SK-N-SH (cell line): ENCODE measurements around the gene CSRNP3. TPM values are rescaled to one million over a fixed set of nuclear protein-coding genes. Genes with fewer than 3 reads are reported as not detected.

Experiments used
- CTCF ChIA-PET: fragments of 300-600, 350-600 bp; formaldehyde crosslinking; extraction: SDS; loops from one replicate; lab custom pipeline; 2021; lab: Yijun Ruan, JAX
- POLR2A ChIA-PET: fragments of 350-600 bp; sonication (Branson Sonifier 250); formaldehyde crosslinking; extraction: SDS; loops from one replicate; lab custom pipeline; 2020; ENCODE audit warnings: antibody characterized with exemption, inconsistent platforms; lab: Yijun Ruan, JAX
- DNase-seq: peaks from one replicate; pipeline ENCODE4 v3.0.0; 2012
- H2AFZ ChIP-seq: fragments of 200-600 bp; sonication (generic); 2 replicates; pipeline ENCODE4 v1.8.1; 2016; ENCODE audit warnings: antibody characterized with exemption, mild to moderate bottlenecking, low read depth
- H3F3A ChIP-seq: fragments of 200-600 bp; sonication (generic); replicated peaks from 2 replicates; pipeline ENCODE3; 2016; ENCODE audit warnings: antibody characterized with exemption, mild to moderate bottlenecking; ENCODE audit not compliant: insufficient read depth
- H3K27ac ChIP-seq, 2 experiments: fragments of 200-500 bp in 1 of 2; fragments of 200-600 bp in 1 of 2; sonication (Bioruptor generic) in 1 of 2; sonication (generic), shearing (Covaris generic) in 1 of 2; 2 replicates each; pipeline versions ENCODE4 v1.5.1 to v1.6.1; 2014 to 2016; ENCODE audit warnings: low read depth in 2 of 2, inconsistent platforms in 1 of 2, low read length in 1 of 2, mild to moderate bottlenecking in 1 of 2, mixed read lengths in 1 of 2
- H3K27me3 ChIP-seq: fragments of 200-600 bp; sonication (generic), shearing (Covaris generic); 2 replicates; pipeline ENCODE4 v1.6.1; 2016; ENCODE audit warnings: mixed run types; ENCODE audit not compliant: insufficient read depth
- H3K36me3 ChIP-seq, 2 experiments: fragments of 200-500 bp in 1 of 2; fragments of 200-600 bp in 1 of 2; sonication (Bioruptor generic) in 1 of 2; sonication (generic) in 1 of 2; replicated peaks in 1 of 2; 2 replicates each; pipeline versions ENCODE3 to v1.5.1; 2014 to 2016; ENCODE audit warnings: low read length in 1 of 2, mild to moderate bottlenecking in 1 of 2; ENCODE audit not compliant: insufficient read depth in 2 of 2, control insufficient read depth in 1 of 2
- H3K4me1 ChIP-seq, 2 experiments: fragments of 200-500 bp in 1 of 2; fragments of 200-600 bp in 1 of 2; sonication (Bioruptor generic) in 1 of 2; sonication (generic), shearing (Covaris generic) in 1 of 2; 2 replicates each; pipeline versions ENCODE4 v1.5.1 to v1.6.1; 2014 to 2016; ENCODE audit warnings: low read depth in 1 of 2, low read length in 1 of 2, mixed run types in 1 of 2; ENCODE audit not compliant: insufficient read depth in 2 of 2, control insufficient read depth in 1 of 2
- H3K4me2 ChIP-seq: fragments of 200-600 bp; sonication (generic), shearing (Covaris generic); 2 replicates; pipeline ENCODE4 v1.6.1; 2017; ENCODE audit warnings: mixed run types
- H3K4me3 ChIP-seq, 2 experiments: fragments of 200-500 bp in 1 of 2; fragments of 200-600 bp in 1 of 2; sonication (Bioruptor generic) in 1 of 2; sonication (generic), shearing (Covaris generic) in 1 of 2; 2 replicates each; pipeline versions ENCODE4 v1.5.1 to v1.8.1; 2014 to 2016; ENCODE audit warnings: low read depth in 2 of 2, inconsistent platforms in 1 of 2, low read length in 1 of 2, mild to moderate bottlenecking in 1 of 2, mixed read lengths in 1 of 2, moderate library complexity in 1 of 2
- H3K79me2 ChIP-seq: fragments of 200-600 bp; sonication (generic); 2 replicates; pipeline ENCODE4 v1.8.1; 2017; ENCODE audit warnings: mild to moderate bottlenecking; ENCODE audit not compliant: insufficient read depth
- H3K9ac ChIP-seq: fragments of 200-600 bp; sonication (generic); 2 replicates; pipeline ENCODE4 v1.6.1; 2017; ENCODE audit warnings: mixed run types
- H3K9me2 ChIP-seq: fragments of 200-600 bp; sonication (generic); 2 replicates; pipeline ENCODE4 v1.6.1; 2017; ENCODE audit warnings: mixed run types
- H3K9me3 ChIP-seq: fragments of 200-600 bp; sonication (generic); 2 replicates; pipeline ENCODE4 v1.6.1; 2017; ENCODE audit warnings: mixed run types, mild to moderate bottlenecking, moderate library complexity
- H4K20me1 ChIP-seq: fragments of 200-600 bp; sonication (generic); 2 replicates; pipeline ENCODE4 v1.6.1; 2017; ENCODE audit warnings: mild to moderate bottlenecking, mixed run types; ENCODE audit not compliant: insufficient read depth
- CHD2 ChIP-seq: fragments of 150-350 bp; IDR thresholded peaks from 2 replicates; pipeline ENCODE4 v1.6.1; 2018; ENCODE audit warnings: low read length; ENCODE audit not compliant: partially characterized antibody
- EP300 ChIP-seq, 2 experiments: IDR thresholded peaks; 2 replicates each; pipeline versions ENCODE4 v1.4.0 to v1.6.1; 2012; ENCODE audit warnings: borderline replicate concordance in 1 of 2, low read depth in 1 of 2, low read length in 1 of 2
- EZH2phosphoT487 ChIP-seq: fragments of 200-600 bp; sonication (generic); IDR thresholded peaks from 2 replicates; pipeline ENCODE4 v1.6.1; 2017; ENCODE audit warnings: low read depth, mixed run types, mild to moderate bottlenecking, antibody characterized with exemption, moderate library complexity, borderline replicate concordance
- FOSL2 ChIP-seq: IDR thresholded peaks from 2 replicates; pipeline ENCODE4 v1.4.0; 2012; ENCODE audit warnings: low read depth, mild to moderate bottlenecking, moderate library complexity, borderline replicate concordance
- FOXJ3 ChIP-seq: sonication (generic); formaldehyde crosslinking; IDR thresholded peaks from 2 replicates; pipeline ENCODE4 v1.5.1; 2020; ENCODE audit warnings: mild to moderate bottlenecking, missing genetic modification reagents
- FOXM1 ChIP-seq: IDR thresholded peaks from 2 replicates; pipeline ENCODE4 v1.4.0; 2012; ENCODE audit warnings: low read depth, mild to moderate bottlenecking
- GATA2 ChIP-seq: sonication (generic); formaldehyde crosslinking; IDR thresholded peaks from 2 replicates; pipeline ENCODE4 v1.5.0; 2020; ENCODE audit warnings: mild to moderate bottlenecking, missing genetic modification reagents
- MXI1 ChIP-seq: IDR thresholded peaks from 2 replicates; pipeline ENCODE4 v1.6.1; 2012; ENCODE audit warnings: mild to moderate bottlenecking, low read depth, low read length, improper control_type of control experiment
- NRF1 ChIP-seq: IDR thresholded peaks from 2 replicates; pipeline ENCODE4 v1.6.1; 2012; ENCODE audit warnings: low read depth, mild to moderate bottlenecking, low read length
- RCOR1 ChIP-seq: fragments of 150-350 bp; IDR thresholded peaks from 2 replicates; pipeline ENCODE4 v1.6.1; 2017; ENCODE audit warnings: antibody characterized with exemption, low read length
- RFX5 ChIP-seq: IDR thresholded peaks from 2 replicates; pipeline ENCODE4 v1.6.1; 2012; ENCODE audit warnings: mild to moderate bottlenecking, improper control_type of control experiment, low read length
- RXRA ChIP-seq: IDR thresholded peaks from 2 replicates; pipeline ENCODE4 v1.4.0; 2012; ENCODE audit warnings: low read depth, mild to moderate bottlenecking, borderline replicate concordance
- SMC3 ChIP-seq: IDR thresholded peaks from 2 replicates; pipeline ENCODE4 v1.6.1; 2012; ENCODE audit warnings: low read depth, low read length, improper control_type of control experiment
- TCF12 ChIP-seq: IDR thresholded peaks from 2 replicates; pipeline ENCODE4 v1.4.0; 2012
- TEAD4 ChIP-seq: IDR thresholded peaks from 2 replicates; pipeline ENCODE4 v1.4.0; 2012; ENCODE audit warnings: mild to moderate bottlenecking, borderline replicate concordance; ENCODE audit not compliant: insufficient read depth
- WGBS: methylation state at CpG from one replicate; pipeline ENCODE4 v1.1.6; 2017; ENCODE audit warnings: low lambda C conversion rate; 5-methylcytosine and 5-hydroxymethylcytosine counted together
- polyA plus RNA-seq, 3 experiments: library from polyadenylated mRNA; depleted of rRNA; stranded (reverse); fragments of >200 nt; gene quantifications; 2 replicates each; pipeline ENCODE4 v1.2.3, GENCODE V29; 2012
- TF ChIP-seq, protein P1 (sequence below): fragments of 150-350 bp; IDR thresholded peaks from 2 replicates; pipeline ENCODE4 v1.6.1; 2017; ENCODE audit warnings: antibody characterized with exemption, low read length, low read depth, borderline replicate concordance
- TF ChIP-seq, protein P2 (sequence below): IDR thresholded peaks from 2 replicates; pipeline ENCODE4; 2012
- TF ChIP-seq, protein P3 (sequence below): fragments of 150-350 bp; IDR thresholded peaks from 2 replicates; pipeline ENCODE4 v1.6.1; 2016; ENCODE audit warnings: mild to moderate bottlenecking, low read depth, low read length
- TF ChIP-seq, protein P4 (sequence below): IDR thresholded peaks from 2 replicates; pipeline ENCODE4 v1.4.0; 2012; ENCODE audit warnings: low read depth, borderline replicate concordance

Gene CSRNP3
- polyA plus RNA-seq, 1 of the 3 experiments (the other 2 are of a cell fraction), result 1.0 TPM

DNA sequence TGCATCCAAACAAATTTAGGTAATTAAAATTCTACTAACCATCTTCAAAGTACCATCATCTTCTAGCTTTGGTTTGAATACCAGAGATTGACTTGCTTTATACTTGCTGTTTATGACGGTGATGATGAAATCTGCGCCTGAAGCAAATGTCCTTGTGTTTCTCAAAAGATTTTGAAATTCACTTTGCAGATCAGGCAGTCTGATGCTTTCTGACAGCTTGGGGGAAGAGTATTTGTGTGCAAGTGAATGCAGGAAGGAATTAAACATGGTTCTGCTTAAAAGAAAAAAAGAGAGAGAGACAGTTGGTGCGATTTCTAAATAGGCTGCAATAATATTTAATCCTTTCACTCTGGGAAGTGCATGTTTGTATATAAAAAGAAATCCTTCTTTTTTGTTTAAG lies 29.6 kb downstream of the CSRNP3 start:
- no peak for DNase-seq
- H3F3A ChIP-seq, result no peaks in the 10 kb centered on the region
- CTCF ChIA-PET, result no interaction called here
- no peaks in the 10 kb centered on the region for H3K9me3 ChIP-seq
- no peaks in the 10 kb centered on the region for H3K27me3 ChIP-seq
- H3K4me1 ChIP-seq, result no peaks in the 10 kb centered on the region; a peak in 1 of 4 replicates
- peaks cover 12 to 33% of the 10 kb centered on the region in 2 experiments for H3K36me3 ChIP-seq
- no peaks in the 10 kb centered on the region for H3K9me2 ChIP-seq
- H3K27ac ChIP-seq, result peak overlapping the region in 1 of 2 experiments; percentile 22; a peak in 1 of 4 replicates
- no peaks in the 10 kb centered on the region for H3K79me2 ChIP-seq
- no peak overlapping the region for H3K4me3 ChIP-seq
- H3K9ac ChIP-seq, result no peak overlapping the region
- no peak for TF ChIP-seq FOXJ3 (CRISPR knock-in tag)
- no peak for TF ChIP-seq MXI1
- TF ChIP-seq RCOR1, result no peak
- TF ChIP-seq, protein P1, sequence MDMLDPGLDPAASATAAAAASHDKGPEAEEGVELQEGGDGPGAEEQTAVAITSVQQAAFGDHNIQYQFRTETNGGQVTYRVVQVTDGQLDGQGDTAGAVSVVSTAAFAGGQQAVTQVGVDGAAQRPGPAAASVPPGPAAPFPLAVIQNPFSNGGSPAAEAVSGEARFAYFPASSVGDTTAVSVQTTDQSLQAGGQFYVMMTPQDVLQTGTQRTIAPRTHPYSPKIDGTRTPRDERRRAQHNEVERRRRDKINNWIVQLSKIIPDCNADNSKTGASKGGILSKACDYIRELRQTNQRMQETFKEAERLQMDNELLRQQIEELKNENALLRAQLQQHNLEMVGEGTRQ, result no peak
- TF ChIP-seq, protein P2, sequence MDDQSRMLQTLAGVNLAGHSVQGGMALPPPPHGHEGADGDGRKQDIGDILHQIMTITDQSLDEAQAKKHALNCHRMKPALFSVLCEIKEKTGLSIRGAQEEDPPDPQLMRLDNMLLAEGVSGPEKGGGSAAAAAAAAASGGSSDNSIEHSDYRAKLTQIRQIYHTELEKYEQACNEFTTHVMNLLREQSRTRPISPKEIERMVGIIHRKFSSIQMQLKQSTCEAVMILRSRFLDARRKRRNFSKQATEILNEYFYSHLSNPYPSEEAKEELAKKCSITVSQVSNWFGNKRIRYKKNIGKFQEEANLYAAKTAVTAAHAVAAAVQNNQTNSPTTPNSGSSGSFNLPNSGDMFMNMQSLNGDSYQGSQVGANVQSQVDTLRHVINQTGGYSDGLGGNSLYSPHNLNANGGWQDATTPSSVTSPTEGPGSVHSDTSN, result no peak
- TF ChIP-seq CHD2, result no peak
- no peak for TF ChIP-seq NRF1
- no peak for TF ChIP-seq SMC3
- no peak for TF ChIP-seq TCF12
- no peak for TF ChIP-seq EP300 (IDR thresholded peaks at IDR 0.05; ENCODE audit: borderline replicate concordance in 1 of 2, low read depth in 1 of 2, low read length in 1 of 2)
- TF ChIP-seq, protein P3, sequence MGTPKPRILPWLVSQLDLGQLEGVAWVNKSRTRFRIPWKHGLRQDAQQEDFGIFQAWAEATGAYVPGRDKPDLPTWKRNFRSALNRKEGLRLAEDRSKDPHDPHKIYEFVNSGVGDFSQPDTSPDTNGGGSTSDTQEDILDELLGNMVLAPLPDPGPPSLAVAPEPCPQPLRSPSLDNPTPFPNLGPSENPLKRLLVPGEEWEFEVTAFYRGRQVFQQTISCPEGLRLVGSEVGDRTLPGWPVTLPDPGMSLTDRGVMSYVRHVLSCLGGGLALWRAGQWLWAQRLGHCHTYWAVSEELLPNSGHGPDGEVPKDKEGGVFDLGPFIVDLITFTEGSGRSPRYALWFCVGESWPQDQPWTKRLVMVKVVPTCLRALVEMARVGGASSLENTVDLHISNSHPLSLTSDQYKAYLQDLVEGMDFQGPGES, result no peak
- no peak for TF ChIP-seq RFX5
- TF ChIP-seq, protein P4, sequence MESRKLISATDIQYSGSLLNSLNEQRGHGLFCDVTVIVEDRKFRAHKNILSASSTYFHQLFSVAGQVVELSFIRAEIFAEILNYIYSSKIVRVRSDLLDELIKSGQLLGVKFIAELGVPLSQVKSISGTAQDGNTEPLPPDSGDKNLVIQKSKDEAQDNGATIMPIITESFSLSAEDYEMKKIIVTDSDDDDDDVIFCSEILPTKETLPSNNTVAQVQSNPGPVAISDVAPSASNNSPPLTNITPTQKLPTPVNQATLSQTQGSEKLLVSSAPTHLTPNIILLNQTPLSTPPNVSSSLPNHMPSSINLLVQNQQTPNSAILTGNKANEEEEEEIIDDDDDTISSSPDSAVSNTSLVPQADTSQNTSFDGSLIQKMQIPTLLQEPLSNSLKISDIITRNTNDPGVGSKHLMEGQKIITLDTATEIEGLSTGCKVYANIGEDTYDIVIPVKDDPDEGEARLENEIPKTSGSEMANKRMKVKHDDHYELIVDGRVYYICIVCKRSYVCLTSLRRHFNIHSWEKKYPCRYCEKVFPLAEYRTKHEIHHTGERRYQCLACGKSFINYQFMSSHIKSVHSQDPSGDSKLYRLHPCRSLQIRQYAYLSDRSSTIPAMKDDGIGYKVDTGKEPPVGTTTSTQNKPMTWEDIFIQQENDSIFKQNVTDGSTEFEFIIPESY, result no peak
- no peak for TF ChIP-seq FOSL2
- no peak for TF ChIP-seq FOXM1
- TF ChIP-seq EZH2phosphoT487, result no peak
- TF ChIP-seq TEAD4, result no peak
- TF ChIP-seq RXRA, result no peak
- TF ChIP-seq GATA2, result no peak
- no peaks in the 10 kb centered on the region for H4K20me1 ChIP-seq
- WGBS, result 89% methylated on average over 3 of the region's 3 CpGs
- H3K4me2 ChIP-seq, result no peak overlapping the region
- POLR2A ChIA-PET, result no interaction called here
- no peak overlapping the region for H2AFZ ChIP-seq
